SW480 (cell line): Measurements from ENCODE around the gene NHSL2.
A peak's percentile ranks its signal among the peaks of the same experiment; 100 is the strongest.

Source experiments
- DNase-seq: peaks from one replicate; pipeline ENCODE4 v3.0.0-alpha.2; 2016; ENCODE audit warnings: low spot score

NHSL2 gene

DNA sequence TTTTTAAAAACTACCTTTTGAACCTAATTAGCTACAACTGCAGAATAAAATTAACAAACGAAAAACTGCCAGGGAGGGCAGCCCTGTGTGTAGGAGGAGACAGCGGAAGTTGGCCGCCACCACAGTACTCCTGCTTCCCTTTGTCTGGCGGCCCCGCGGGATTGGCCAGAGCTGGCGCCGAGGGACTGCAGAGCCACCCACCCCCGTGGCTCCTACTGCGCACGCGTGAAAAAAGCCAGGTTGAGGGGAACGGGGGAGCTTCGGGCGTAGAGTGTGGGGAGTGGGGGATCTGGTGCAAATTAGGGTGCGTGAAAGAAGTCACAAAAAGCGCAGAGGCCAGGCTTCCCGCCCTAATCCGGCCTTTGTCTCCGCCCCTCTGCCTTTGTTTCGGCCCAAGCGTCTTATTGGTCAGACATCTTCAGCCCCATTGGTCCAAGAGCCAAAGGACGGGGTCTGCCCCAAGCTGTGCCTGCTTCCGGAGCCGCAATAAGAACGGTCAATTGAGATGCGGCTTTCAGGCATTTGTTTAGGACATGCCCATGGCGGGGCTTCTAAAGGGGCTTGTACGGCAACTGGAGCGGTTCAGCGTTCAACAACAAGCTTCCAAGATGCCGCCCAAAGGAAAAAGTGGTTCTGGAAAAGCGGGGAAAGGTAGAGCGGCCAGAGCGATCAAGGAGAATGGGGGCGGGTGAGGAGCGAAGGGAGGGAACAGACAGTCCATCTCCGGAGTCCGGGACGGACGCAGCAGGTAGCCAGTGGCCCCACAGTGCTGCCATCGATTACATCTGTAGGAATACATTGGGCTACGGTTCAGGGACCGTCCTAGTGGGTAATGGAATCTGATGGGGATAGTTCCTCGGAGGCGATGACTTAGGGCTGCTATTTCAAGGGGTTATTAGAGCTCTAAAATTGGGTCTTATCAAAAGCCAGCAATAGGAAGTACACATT, 270.8 kb downstream of the NHSL2 start, which contains the start of gene PIN4:
Gene PIN4, plus strand, starts transcription at position 580 of the 948 bp plus-strand sequence. Its CDS starts 29 bp downstream, at position 609.
- peak; percentile 98 for DNase-seq

DNA sequence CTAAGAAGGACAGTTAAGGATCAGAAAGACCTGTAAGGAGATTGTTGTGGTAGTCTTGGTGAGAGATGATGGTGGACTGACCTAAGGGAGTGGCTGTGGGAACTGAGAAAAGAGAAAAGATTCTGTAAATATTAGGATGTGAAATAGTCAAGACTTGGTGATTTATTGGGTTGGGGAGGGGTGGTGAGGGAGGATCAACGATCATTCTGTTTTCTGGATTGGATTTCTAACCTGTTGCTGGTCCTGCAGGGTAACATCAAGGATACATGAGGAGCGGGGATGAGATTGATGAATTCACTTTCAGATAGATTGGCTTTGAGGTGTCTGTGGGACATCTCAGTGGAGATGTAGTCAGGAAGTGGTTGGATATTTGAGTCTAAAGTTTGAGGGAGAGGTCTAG, 272.3 kb downstream of the NHSL2 start:
- DNase-seq, result no peak

DNA sequence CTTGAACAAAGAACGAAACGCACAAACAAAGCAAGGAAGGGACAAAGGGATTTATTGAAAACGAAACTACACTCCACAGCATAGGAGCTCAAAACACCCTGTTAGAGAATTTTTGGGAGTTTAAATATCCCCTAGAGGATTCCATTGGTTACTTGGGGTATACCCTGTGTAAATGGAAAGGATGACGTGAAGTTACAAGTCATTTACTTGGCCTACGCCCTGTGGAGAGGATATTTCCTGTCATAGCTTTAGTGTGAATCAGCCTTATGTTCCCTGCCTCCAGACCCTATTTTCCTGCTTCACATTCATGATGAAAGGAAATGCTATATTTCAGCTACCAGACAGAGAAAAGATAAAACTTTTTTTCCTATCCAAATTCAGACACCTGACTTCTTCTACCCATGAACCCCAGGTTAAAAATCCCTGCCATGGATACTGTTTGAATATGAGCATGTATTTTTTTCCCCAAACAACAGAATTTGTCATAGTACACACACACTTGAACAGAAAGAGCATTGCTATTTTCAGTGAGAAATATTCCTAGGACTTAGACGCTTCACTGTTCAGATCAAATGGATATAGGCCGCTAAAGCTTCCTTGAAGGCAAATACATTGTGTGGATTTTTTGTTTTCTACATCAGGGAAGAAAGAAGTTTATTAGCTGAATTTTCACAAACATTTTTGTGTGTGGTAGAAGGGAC, 291.3 kb downstream of the NHSL2 start:
- DNase-seq, result peak; percentile 30
